Gastrocnemius medialis (tissue), 4 donors: ENCODE data around the gene IRS1.

ENCODE experiments used
- CTCF ChIP-seq, 5 experiments: fragments of 450-650 bp in 3 of 5; fragments of 200-600 bp in 2 of 5; sonication (generic) in 2 of 5; IDR thresholded peaks in 4 of 5; conservative IDR thresholded peaks in 1 of 5; 1 replicate in 4 of 5; 2 replicates in 1 of 5; pipeline ENCODE4 v1.5.1; 2016 to 2019; ENCODE audit warnings: antibody characterized with exemption in 5 of 5, mild to moderate bottlenecking in 3 of 5, moderate library complexity in 3 of 5
- POLR2A ChIP-seq, 2 donors: fragments of 450-650 bp; IDR thresholded peaks; one replicate each; pipeline ENCODE4 v1.6.1; 2017; ENCODE audit warnings: antibody characterized with exemption in 2 of 2, mild to moderate bottlenecking in 2 of 2, moderate library complexity in 2 of 2

DNA sequence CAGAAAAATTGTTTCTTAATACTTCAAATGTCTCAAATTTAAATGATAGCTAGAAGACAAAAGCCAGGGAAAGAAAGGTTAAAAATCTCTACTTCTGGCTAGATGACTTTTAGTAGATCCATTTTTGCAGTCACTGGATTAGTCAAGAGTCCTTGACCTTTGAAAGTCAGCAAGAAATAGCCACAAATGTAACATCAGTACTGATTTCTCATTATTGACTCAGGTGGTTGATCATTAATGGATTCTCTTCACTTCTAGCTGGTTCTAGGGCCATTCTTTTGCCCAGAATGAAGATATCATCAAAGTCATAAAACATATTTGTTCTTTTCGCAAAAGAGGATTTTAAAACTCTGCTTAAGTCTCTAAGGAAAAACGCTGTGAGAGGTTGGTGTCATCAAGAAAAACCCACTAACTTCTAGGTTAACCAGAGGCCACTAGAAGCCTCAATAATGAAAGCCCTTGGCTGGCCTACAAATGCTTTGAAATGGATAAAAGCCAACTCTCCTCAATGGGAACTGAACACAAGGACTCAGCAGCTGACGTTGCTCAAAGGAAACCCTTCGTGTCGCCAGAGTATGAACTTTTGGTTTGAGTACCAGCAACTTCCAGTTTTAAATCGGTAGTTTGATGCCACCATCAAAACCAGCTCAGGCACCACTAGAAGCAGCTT, 66.3 kb downstream of the IRS1 start:
- TF ChIP-seq CTCF (IDR thresholded peaks at IDR 0.05 in 4 of 5, conservative IDR thresholded peaks at IDR 0.05 in 1 of 5) = no peak
- TF ChIP-seq POLR2A (IDR thresholded peaks at IDR 0.05) = no peak
